HG02759 (cell line): ENCODE measurements around the gene GBP4.
"Not testable (repeated sequence)": the region's sequence is repeated elsewhere in the genome, so short reads cannot be mapped to it uniquely, and the experiment has no call there.

Source experiments
- ATAC-seq: cut with Tn5 transposase; IDR thresholded peaks from one replicate; pipeline ENCODE4 v1.9.1; 2021; ENCODE audit warnings: mild to moderate bottlenecking, moderate library complexity; ENCODE audit not compliant: unreplicated experiment

GBP4 gene, protein sequence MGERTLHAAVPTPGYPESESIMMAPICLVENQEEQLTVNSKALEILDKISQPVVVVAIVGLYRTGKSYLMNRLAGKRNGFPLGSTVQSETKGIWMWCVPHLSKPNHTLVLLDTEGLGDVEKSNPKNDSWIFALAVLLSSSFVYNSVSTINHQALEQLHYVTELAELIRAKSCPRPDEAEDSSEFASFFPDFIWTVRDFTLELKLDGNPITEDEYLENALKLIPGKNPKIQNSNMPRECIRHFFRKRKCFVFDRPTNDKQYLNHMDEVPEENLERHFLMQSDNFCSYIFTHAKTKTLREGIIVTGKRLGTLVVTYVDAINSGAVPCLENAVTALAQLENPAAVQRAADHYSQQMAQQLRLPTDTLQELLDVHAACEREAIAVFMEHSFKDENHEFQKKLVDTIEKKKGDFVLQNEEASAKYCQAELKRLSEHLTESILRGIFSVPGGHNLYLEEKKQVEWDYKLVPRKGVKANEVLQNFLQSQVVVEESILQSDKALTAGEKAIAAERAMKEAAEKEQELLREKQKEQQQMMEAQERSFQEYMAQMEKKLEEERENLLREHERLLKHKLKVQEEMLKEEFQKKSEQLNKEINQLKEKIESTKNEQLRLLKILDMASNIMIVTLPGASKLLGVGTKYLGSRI

GRCh38 chr1:89198491-89199072 is at the start of gene GBP4:
GBP4 (minus strand) TSS chr1:89198942; CDS start chr1:89198834, 108 bp downstream.
- ATAC-seq, result peak; percentile 60

DNA sequence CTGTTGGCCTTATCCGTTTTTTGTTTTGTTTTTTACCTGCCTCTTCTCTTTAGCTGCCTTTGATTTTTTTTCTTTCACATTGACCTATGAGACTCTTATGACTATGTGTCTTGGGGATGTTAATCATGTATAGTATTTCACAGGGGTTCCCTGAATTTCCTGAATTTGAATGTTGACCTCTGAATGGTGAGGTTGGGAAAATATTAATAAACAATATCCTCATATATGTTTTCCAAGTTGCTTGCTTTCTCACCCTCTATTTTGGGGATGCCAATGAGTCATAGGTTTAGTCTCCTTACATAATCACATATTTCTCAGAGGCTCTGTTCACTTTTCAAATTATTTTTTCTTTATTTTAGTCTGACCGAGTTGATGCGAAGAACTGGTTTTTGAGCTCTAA is 44.3 kb upstream of the GBP4 start:
- ATAC-seq, result no peak

DNA sequence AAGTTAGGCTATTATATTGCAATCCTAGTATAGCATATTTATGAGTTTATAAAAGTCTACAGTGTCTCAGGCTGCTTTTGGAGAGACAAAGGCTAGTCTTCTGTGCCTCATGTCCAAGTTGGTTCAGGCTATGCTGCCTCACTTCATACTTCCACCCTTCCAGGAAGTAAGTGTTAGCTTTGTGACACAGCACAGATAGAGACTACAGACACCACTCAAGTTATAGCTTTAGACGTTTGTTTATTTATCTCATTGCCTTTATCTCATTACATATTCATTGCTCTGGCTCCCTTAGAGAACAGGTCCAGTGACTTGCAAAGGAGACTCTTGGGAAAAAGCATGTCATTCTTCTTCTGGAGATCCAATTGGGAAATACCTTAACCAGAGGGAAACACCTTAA is 22.6 kb upstream of the GBP4 start:
- ATAC-seq, result no peak

DNA sequence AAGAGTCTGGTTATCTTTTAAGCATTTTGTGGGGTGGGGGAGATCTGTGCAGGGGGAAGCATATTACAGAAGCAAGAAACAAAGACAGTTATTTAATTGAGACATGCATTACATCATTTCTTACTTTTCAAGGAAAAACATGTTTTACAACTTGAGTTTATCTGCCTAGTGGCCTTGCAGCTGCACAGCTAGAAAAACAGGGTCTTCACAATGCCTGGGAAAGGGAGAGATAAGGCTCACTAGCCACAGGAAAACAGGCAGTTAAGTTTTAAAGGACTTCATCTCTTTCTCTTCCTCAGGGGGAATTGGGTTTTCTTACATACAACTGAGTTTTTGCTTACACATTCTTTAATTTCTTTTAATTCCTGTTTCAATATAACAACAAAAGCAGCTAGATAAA is 21.1 kb upstream of the GBP4 start:
- ATAC-seq, result not testable (repeated sequence)

GRCh38 chr1:89218941-89219340 is 20.2 kb upstream of the GBP4 start:
- ATAC-seq, result not testable (repeated sequence)

GRCh38 chr1:89213347-89213746 is 14.6 kb upstream of the GBP4 start:
- no peak for ATAC-seq

DNA sequence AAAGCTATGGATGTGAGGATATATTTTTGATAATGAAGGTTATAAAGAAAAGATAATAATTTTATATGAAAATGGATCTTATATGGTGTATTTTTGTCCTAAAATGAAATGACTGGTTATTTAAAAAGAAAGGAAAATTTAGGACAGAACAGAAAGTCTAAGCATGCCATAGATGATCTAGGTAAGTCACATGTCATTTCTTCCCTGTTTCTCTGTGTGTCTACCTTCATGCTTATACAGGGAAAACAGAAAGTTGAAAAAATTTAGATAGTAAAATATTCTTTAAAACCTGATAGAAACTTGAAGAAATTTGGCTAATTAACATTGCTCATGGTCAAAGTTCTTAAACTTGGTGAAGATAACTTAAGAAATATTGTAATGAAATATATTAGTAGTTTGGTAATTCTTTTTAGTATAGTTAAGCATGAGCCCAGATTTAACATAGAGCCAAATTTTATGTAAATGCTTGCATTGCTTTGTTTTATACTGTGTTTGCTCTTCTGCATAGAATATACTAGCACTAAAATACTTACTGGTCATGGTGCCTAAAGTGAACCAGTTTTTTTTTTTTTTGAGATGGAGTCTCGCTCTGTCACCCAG is 12.4 kb upstream of the GBP4 start:
- no peak for ATAC-seq

DNA sequence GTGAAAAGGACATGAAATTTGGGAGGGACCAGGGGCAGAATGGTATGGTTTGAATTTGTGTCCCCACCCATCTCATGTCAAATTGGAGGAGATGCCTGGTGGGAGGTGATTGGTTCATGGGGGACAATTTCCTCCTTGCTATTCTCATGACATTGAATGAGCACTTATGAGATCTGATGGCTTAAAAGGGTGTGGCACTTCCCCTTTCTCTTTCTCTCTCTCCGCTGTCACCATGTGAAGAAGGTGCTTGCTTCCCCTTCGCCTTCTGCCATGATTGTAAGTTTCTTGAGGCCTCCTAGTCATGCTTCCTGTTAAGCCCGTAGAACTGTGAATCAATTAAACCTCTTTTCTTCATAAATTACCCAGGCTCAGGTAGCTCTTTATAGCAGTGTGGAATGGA is 7.6 kb upstream of the GBP4 start:
- ATAC-seq, result no peak

DNA sequence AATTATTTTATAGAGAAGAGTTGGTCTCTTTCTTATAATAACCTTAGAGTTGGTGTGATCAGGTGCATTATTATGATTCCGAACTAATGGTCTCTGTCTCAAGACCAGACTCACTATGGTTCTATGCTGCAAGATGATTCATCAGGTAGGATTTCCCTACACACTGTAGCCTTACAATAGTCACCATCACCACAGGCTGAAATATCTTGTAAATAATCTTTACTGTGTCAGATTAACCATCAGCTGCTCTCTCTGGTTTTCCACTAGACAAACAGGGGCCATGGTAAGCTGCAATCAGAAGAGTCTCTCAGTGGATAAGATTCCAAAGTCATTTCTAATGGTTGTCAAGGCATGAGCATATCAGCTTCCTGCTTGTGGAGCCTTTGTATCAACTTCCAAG is 4.4 kb upstream of the GBP4 start:
- ATAC-seq, result no peak

DNA sequence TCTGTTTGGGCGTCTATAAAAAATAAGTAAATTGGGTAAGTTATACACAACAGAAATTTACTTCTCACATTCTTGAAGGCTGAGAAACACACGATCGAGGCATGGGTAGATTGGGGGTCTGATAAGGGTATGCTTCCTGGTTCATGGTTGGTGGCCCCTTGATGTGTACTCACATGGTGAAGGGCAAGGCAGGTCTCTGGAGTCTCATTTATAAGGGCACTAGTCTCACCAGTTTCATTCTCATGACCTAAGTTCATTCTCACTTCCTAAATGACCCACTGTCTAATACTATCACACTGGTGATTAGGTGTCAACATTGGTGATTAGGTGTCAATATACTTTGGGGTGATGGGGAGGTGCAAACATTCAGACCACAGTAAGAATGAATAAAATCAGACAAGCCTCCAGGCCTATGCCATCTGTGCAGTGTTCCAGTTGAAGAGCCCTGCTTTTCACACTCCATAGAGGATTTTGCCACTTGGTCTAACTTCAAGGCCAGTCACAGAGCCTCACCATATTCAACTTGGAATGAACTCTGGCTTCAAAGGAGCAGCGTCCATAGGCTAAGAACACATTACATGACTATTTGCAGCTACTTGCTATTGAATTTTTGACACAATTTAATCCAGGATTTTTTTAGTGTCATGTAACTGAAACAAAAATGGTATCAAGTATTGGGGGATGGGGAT is 2.5 kb upstream of the GBP4 start:
- ATAC-seq, result peak; percentile 77

DNA sequence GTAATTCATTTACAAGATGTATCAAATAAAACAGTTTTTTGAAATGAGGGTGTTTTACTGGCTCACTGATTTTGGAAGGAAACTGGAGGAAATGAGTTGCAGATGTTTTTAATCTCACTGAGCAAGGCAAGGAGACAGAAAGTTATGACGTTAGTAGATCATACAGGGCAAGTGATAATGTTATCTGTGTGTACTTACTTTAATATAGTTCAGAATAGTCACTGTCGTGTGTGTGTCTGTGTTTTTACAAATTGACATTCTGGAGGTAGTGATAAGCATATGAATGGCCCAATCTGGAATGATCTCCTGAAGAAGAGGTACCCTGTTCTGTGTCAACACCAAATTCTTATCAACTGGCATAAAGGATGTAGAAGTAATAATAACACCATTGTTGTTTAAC is 1.9 kb upstream of the GBP4 start:
- no peak for ATAC-seq

- ATAC-seq, result no peak
These were observed 836 bp upstream of the GBP4 start for GRCh38 chr1:89199525-89200031.

- ATAC-seq, result no peak
These were observed 661 bp downstream of the GBP4 start for GRCh38 chr1:89198081-89198480.

GRCh38 chr1:89195476-89195875 is 3.3 kb downstream of the GBP4 start:
- ATAC-seq, result no peak

GRCh38 chr1:89191314-89191713 is 7.4 kb downstream of the GBP4 start:
- no peak for ATAC-seq

- no peak for ATAC-seq
These were observed 8.7 kb downstream of the GBP4 start for GRCh38 chr1:89190017-89190416.

GRCh38 chr1:89179343-89179742 is 19.4 kb downstream of the GBP4 start:
- no peak for ATAC-seq

DNA sequence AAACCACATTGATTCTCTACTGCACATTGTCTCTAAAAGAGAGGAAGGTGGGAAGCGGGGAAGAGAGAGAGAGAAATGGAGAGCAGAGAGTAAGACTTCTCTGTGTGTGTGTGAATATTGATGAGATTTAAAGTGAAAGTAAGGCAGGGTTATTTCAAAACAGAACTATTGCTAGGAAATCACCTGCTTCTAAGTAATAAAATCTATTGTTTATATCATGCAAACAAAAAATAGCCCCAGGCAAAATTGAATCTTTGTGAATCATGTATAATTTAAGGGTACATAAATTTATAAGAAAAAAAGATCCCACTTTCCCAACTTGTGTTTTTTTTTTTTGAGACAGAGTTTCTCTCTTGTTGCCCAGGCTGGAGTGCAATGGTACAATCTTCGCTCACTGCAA is 21.8 kb downstream of the GBP4 start:
- no peak for ATAC-seq

DNA sequence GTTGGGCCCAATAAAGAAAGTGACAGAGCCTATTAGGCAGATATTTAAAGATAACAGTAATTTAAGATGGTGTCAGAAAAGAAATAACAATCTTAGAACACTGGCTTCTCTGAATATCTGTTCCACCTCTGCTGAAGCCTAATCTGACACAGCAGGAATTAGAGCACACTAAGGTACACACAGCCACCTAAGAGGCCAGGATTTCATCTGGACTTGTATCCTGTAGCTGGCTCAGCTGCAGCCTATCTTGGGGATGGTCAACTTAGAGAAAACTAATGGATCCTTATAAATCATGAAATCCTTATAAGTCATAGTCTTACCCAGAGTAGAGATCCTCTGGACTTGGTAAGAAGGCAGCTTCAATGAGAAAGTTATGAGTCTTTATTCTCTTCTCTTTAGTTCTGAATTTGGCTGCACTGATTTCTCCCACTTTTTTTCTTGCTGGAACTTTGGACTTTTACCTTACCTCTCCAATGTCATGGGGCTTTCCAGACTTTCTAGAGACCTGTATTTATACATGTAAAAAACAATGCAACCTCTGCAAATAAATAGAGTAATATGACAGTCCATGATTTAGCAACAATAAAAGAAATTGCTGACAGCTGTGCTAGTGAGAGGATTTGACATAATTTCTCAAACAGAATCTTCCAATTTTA is 23.0 kb downstream of the GBP4 start, which contains the start of gene GBP7:
TSS of gene GBP7 (minus strand) at position 403 of the 656 bp plus-strand sequence. CDS start 4,068 bp downstream, outside the sequence.
- ATAC-seq, result no peak

DNA sequence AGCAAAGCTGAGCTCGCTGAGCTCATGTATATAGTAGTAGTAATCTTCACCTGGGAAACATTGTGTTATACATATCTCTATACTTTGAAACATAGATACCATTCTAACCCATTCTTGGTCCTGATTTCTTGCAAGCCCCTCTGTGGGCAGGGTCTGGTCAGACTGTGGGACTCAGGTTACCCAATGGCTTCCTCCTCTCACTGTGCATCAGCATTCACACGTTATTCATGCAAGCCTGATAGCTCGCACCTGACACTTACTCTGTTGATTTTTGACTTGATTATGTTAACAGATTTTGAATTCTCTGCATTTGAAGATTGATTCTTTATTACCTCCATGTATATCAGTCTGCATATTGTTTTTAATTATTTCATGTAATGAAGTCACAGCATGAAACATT is 24.3 kb downstream of the GBP4 start:
- ATAC-seq, result no peak
